Measurements from ENCODE around the gene SAMHD1. TPM values are rescaled to one million over a fixed set of nuclear protein-coding genes. Genes with fewer than 3 reads are reported as not detected.

The SAMHD1 gene
- total and polyA plus RNA-seq, 2 of the 13 experiments (the other 11 are each of a cell fraction or from before 2014, with no cell fraction given), result 16.9 to 43.5 TPM

- TF ChIP-seq ZNF605 (CRISPR knock-in tag; IDR thresholded peaks at IDR 0.05), result peak; percentile 94
- no peak for TF ChIP-seq TOE1 (CRISPR knock-in tag; IDR thresholded peaks at IDR 0.05)
- 0 out of 2 replicates have a peak, but pooled peaks have one; percentile 0 for TF ChIP-seq GLI4 (CRISPR knock-in tag; IDR thresholded peaks at IDR 0.05; ENCODE audit: borderline replicate concordance)
- no peak for TF ChIP-seq BRCA1 (CRISPR knock-in tag; IDR thresholded peaks at IDR 0.05)
- TF ChIP-seq ARID4A (CRISPR knock-in tag; IDR thresholded peaks at IDR 0.05; ENCODE audit: borderline replicate concordance), result peak; percentile 52; the same call in 1 of the 2 replicates
- TF ChIP-seq SATB2 (CRISPR knock-in tag; IDR thresholded peaks at IDR 0.05), result no peak
- no peak for TF ChIP-seq RFX3 (CRISPR knock-in tag; IDR thresholded peaks at IDR 0.05)
- peak; percentile 20; the same call in 1 of the 2 replicates for TF ChIP-seq AHR (CRISPR knock-in tag; IDR thresholded peaks at IDR 0.05)
- no peak for TF ChIP-seq ZBTB3 (CRISPR knock-in tag; IDR thresholded peaks at IDR 0.05; ENCODE audit: borderline replicate concordance, low read depth)
- TF ChIP-seq MAFK (conservative IDR thresholded peaks at IDR 0.05 in 1 of 2, IDR thresholded peaks at IDR 0.05 in 1 of 2; ENCODE audit: low read length in 2 of 2), result no peak
- peak; percentile 48; the same call in 1 of the 2 replicates for TF ChIP-seq ZMYM4 (CRISPR knock-in tag; IDR thresholded peaks at IDR 0.05)
- peak; percentile 55; the same call in 1 of the 2 replicates for TF ChIP-seq NCOA2 (CRISPR knock-in tag; IDR thresholded peaks at IDR 0.05)
- TF ChIP-seq ZNF143 (CRISPR knock-in tag; IDR thresholded peaks at IDR 0.05), result no peak; the same call in 1 of the 2 replicates
- peak; percentile 69; the same call in 1 of the 2 replicates for TF ChIP-seq PRDM10 (CRISPR knock-in tag; IDR thresholded peaks at IDR 0.05; ENCODE audit: low read depth)
- no peak for TF ChIP-seq ZIK1 (CRISPR knock-in tag; IDR thresholded peaks at IDR 0.05; ENCODE audit: borderline replicate concordance, low read depth)
- no peak for TF ChIP-seq PAF1 (CRISPR knock-in tag; IDR thresholded peaks at IDR 0.05)
- TF ChIP-seq EEA1 (CRISPR knock-in tag; IDR thresholded peaks at IDR 0.05; ENCODE audit: borderline replicate concordance), result no peak
- peak in 1 of 2 experiments; percentile 37; a peak in 1 of 4 replicates for TF ChIP-seq KLF16 (CRISPR knock-in tag; IDR thresholded peaks at IDR 0.05)
- TF ChIP-seq RXRA (CRISPR knock-in tag; IDR thresholded peaks at IDR 0.05), result 0 out of 2 replicates have a peak, but pooled peaks have one; percentile 73
- no peak for TF ChIP-seq IRF1 (CRISPR knock-in tag; IDR thresholded peaks at IDR 0.05; ENCODE audit: low read depth)
Measured at GRCh38 chr20:36871640-36872570, 79.6 kb downstream of the SAMHD1 start (continued).
